GM12878 (cell line): ENCODE data around the gene TRMO. TPM values are rescaled to one million over a fixed set of nuclear protein-coding genes. Genes with fewer than 3 reads are reported as not detected.

Source experiments
- ATAC-seq: fragments of 200-7000 bp; cut with Tn5 transposase; 3 replicates; pipeline ENCODE4 v1.9.1; 2020; ENCODE audit warnings: mild to moderate bottlenecking, moderate library complexity
- BruUV-seq: library from RNA; stranded (reverse); fragments of 400-500 nt; replicated peaks from 2 replicates; lab custom pipeline; 2021; lab: Mats Ljungman, UMichigan
- CTCF ChIA-PET: fragments of 300-600 bp; sonication (Branson Sonifier 250); formaldehyde crosslinking; extraction: SDS; loops from one replicate; lab custom pipeline; 2021; ENCODE audit warnings: inconsistent platforms; lab: Yijun Ruan, JAX
- POLR2A ChIA-PET: fragments of 350-600 bp; formaldehyde crosslinking; extraction: SDS; loops from one replicate; lab custom pipeline; 2021; ENCODE audit warnings: inconsistent platforms; lab: Charles Lee
- RAD21 ChIA-PET: fragments of 300-600 bp; sonication (Branson Sonifier 250); formaldehyde crosslinking; loops from one replicate; lab custom pipeline; 2023; ENCODE audit warnings: antibody characterized with exemption; ENCODE audit not compliant: unreplicated experiment; lab: Charles Lee
- SMC1A ChIA-PET: fragments of 300-600 bp; sonication (Branson Sonifier 250); formaldehyde crosslinking; loops from one replicate; lab custom pipeline; 2023; ENCODE audit not compliant: unreplicated experiment, uncharacterized antibody; lab: Charles Lee
- DNase-seq: peaks from one replicate; pipeline ENCODE4 v3.0.0-alpha.2; 2011; ENCODE audit warnings: low read depth, low spot score
- FAIRE-seq: peaks from 3 replicates; lab custom pipeline; 2011; peaks lifted over from hg19 to GRCh38; lab: Jason Lieb, UNC
- H2AFZ ChIP-seq: 2 replicates; pipeline ENCODE4 v1.6.0; 2011; ENCODE audit warnings: low read depth, low read length, control low read depth; ENCODE audit not compliant: control insufficient read depth
- H3K27ac ChIP-seq: 2 replicates; pipeline ENCODE4 v1.5.1; 2011; ENCODE audit warnings: control low read depth; ENCODE audit not compliant: control insufficient read depth, insufficient read depth
- H3K27me3 ChIP-seq, 2 experiments: replicated peaks in 1 of 2; 2 replicates each; pipeline versions ENCODE4 v1.6.0 to v1.6.1; 2011; ENCODE audit warnings: low read length in 1 of 2; ENCODE audit not compliant: control insufficient read depth in 2 of 2, insufficient read depth in 2 of 2
- H3K36me3 ChIP-seq, 2 experiments: 2 replicates each; pipeline ENCODE4 v1.5.1; 2011; ENCODE audit warnings: low read length in 1 of 2; ENCODE audit not compliant: control insufficient read depth in 2 of 2, insufficient read depth in 2 of 2
- H3K4me1 ChIP-seq: 2 replicates; pipeline ENCODE4 v1.6.1; 2011; ENCODE audit warnings: mild to moderate bottlenecking, low read length, moderate library complexity, mixed read lengths; ENCODE audit not compliant: control insufficient read depth, insufficient read depth
- H3K4me2 ChIP-seq: 2 replicates; pipeline ENCODE4 v1.6.0; 2011; ENCODE audit warnings: control low read depth; ENCODE audit not compliant: control insufficient read depth, insufficient read depth
- H3K4me3 ChIP-seq: fragments of 200-600 bp; sonication (generic); 2 replicates; pipeline ENCODE4 v1.5.1; 2016
- H3K79me2 ChIP-seq: 2 replicates; pipeline ENCODE4 v1.6.0; 2011; ENCODE audit warnings: low read length; ENCODE audit not compliant: control insufficient read depth, insufficient read depth
- H3K9ac ChIP-seq: 2 replicates; pipeline ENCODE4 v1.8.0; 2011; ENCODE audit warnings: low read length, control low read depth, mixed read lengths; ENCODE audit not compliant: control insufficient read depth, insufficient read depth
- H3K9me3 ChIP-seq: replicated peaks from 3 replicates; pipeline ENCODE4 v1.5.1; 2011; ENCODE audit warnings: mild to moderate bottlenecking, low read length; ENCODE audit not compliant: control insufficient read depth, insufficient read depth
- H4K20me1 ChIP-seq: 2 replicates; pipeline ENCODE4 v1.6.0; 2011; ENCODE audit not compliant: control insufficient read depth, insufficient read depth
- ATF7 ChIP-seq: fragments of 450-650 bp; IDR thresholded peaks from 2 replicates; pipeline ENCODE4 v1.6.1; 2016; ENCODE audit warnings: low read depth, mild to moderate bottlenecking
- EP300 ChIP-seq, 2 experiments: fragments of 150-350 bp in 1 of 2; IDR thresholded peaks; 2 replicates each; pipeline ENCODE4 v1.6.1; 2011 to 2012; ENCODE audit warnings: low read depth in 2 of 2, low read length in 2 of 2, borderline replicate concordance in 1 of 2, improper control_type of control experiment in 1 of 2, inconsistent platforms in 1 of 2; ENCODE audit not compliant: control insufficient read depth in 1 of 2
- IKZF2 ChIP-seq, 2 experiments: fragments of 450-650 bp; IDR thresholded peaks; 2 replicates each; pipeline ENCODE4 v1.6.1; 2017; ENCODE audit warnings: mild to moderate bottlenecking in 2 of 2, moderate library complexity in 2 of 2
- JUNB ChIP-seq: IDR thresholded peaks from 2 replicates; pipeline ENCODE4 v1.6.1; 2016; ENCODE audit warnings: antibody characterized with exemption, mild to moderate bottlenecking
- MEF2A ChIP-seq: IDR thresholded peaks from 2 replicates; pipeline ENCODE4 v1.6.1; 2011; ENCODE audit warnings: low read depth, mild to moderate bottlenecking, low read length, moderate library complexity; ENCODE audit not compliant: insufficient read depth
- MEF2B ChIP-seq: fragments of 450-650 bp; IDR thresholded peaks from 2 replicates; pipeline ENCODE4 v1.6.1; 2018; ENCODE audit warnings: mild to moderate bottlenecking, moderate library complexity; ENCODE audit not compliant: partially characterized antibody, poor library complexity, severe bottlenecking
- MTA3 ChIP-seq: IDR thresholded peaks from 2 replicates; pipeline ENCODE4 v1.6.1; 2012; ENCODE audit warnings: low read length, inconsistent platforms, borderline replicate concordance
- NFIC ChIP-seq: IDR thresholded peaks from 2 replicates; pipeline ENCODE4 v1.6.1; 2012; ENCODE audit warnings: low read depth, mild to moderate bottlenecking, inconsistent platforms, low read length, moderate library complexity
- PAX5 ChIP-seq: IDR thresholded peaks from 2 replicates; pipeline ENCODE4 v1.6.1; 2011; ENCODE audit warnings: low read depth, low read length, borderline replicate concordance
- PML ChIP-seq: IDR thresholded peaks from 2 replicates; pipeline ENCODE4 v1.6.1; 2012; ENCODE audit warnings: low read length, inconsistent platforms
- RUNX3 ChIP-seq: IDR thresholded peaks from 2 replicates; pipeline ENCODE4 v1.6.1; 2012; ENCODE audit warnings: low read length, inconsistent platforms
- SPI1 ChIP-seq: IDR thresholded peaks from 2 replicates; pipeline ENCODE4 v1.6.1; 2011; ENCODE audit warnings: low read depth, mild to moderate bottlenecking, low read length, moderate library complexity, borderline replicate concordance; ENCODE audit not compliant: insufficient read depth
- ZNF24 ChIP-seq: fragments of 450-650 bp; IDR thresholded peaks from 2 replicates; pipeline ENCODE4 v1.6.1; 2017; ENCODE audit warnings: antibody characterized with exemption, mild to moderate bottlenecking
- ZNF384 ChIP-seq: IDR thresholded peaks from 2 replicates; pipeline ENCODE4 v1.6.1; 2012; ENCODE audit warnings: low read depth, mild to moderate bottlenecking, low read length, improper control_type of control experiment, borderline replicate concordance
- in situ Hi-C: fragments of 300-500 bp; cut with MboI; formaldehyde crosslinking; loops from 9 replicates; pipeline ENCODE4 v1.14.3; 2018; ENCODE audit warnings: mixed read lengths
- intact Hi-C: fragments of 100-400 bp; cut with micrococcal nuclease; formaldehyde crosslinking; loops from one replicate; pipeline ENCODE4 v1.14.2; 2022; ENCODE audit not compliant: unreplicated experiment
- polyA plus RNA-seq, 11 experiments: library from polyadenylated mRNA; depleted of rRNA in 4 of 11; unstranded in 6 of 11; stranded (reverse) in 5 of 11; fragments of >200 nt; fragmentation: Nextera tagmentation in 4 of 11; fragmentation: Illumina TruSeq in 1 of 11; extraction: Ambion mirVana in 4 of 11; extraction: Trizol in 1 of 11; gene quantifications; 1 replicate in 1 of 11; 2 replicates in 10 of 11; pipeline versions ENCODE4 v1.2.1 to v1.2.3, GENCODE V29; 2011 to 2016; ENCODE audit warnings: inconsistent platforms in 2 of 11, missing spikeins in 2 of 11, low read depth in 1 of 11
- total RNA-seq, 4 experiments: library from RNA; depleted of rRNA in 3 of 4; stranded (reverse); fragments of >200 nt in 3 of 4; fragmentation: Illumina TruSeq in 1 of 4; extraction: Trizol in 1 of 4; gene quantifications; 2 replicates each; pipeline versions ENCODE4 v1.2.1 to v1.2.3, GENCODE V29; 2013 to 2021
- TF ChIP-seq, protein P1 (sequence below): fragments of 450-650 bp; IDR thresholded peaks from 2 replicates; pipeline ENCODE4 v1.6.1; 2017; ENCODE audit warnings: low read depth, mild to moderate bottlenecking, moderate library complexity
- TF ChIP-seq, protein P2 (sequence below): fragments of 450-650 bp; IDR thresholded peaks from 2 replicates; pipeline ENCODE4 v1.6.1; 2016; ENCODE audit warnings: mild to moderate bottlenecking
- TF ChIP-seq, protein P3 (sequence below): IDR thresholded peaks from 2 replicates; pipeline ENCODE4 v1.6.1; 2012; ENCODE audit warnings: low read length, inconsistent platforms

Gene TRMO
- total and polyA plus RNA-seq, 10 of the 15 experiments (the other 5 are each of a cell fraction or from before 2014, with no cell fraction given), result 5.8 to 23.6 (median 15.3) TPM

DNA sequence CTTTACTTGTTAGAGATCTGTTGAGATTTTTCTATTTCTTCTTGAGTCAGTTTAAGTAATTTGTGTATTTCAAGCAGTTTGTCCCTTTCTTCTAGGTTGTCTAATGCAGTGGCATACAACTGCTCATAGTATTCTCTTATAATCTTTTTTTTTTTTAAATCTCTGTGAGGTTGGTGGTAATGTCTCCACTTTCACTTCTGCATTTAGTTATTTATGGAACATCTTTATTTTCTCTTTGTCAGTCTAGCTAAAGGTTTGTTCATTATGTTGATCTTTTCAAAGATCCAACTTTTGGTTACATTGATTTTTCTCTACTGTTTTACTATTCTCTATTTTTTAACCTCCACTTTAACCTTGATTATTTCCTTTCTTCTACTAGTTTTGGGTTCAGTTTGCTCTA, 55.5 kb downstream of the TRMO start:
- H3K36me3 ChIP-seq, result no peaks in the 10 kb centered on the region
- ChIA-PET RAD21 (no interaction called here), POLR2A (interaction anchor here (0.7 kb wide), 1 partner anchor 1856 kb away, joined by 4 read pairs; no protein-coding TSS in a partner anchor), SMC1A (interaction anchor here (0.7 to 1.4 kb wide), 2 partner anchors 21 to 113 kb away, joined by 3 to 5 read pairs; no protein-coding TSS in a partner anchor), CTCF (interaction anchor here (1.0 to 1.6 kb wide), 3 partner anchors 23 to 93 kb away, joined by 3 to 6 read pairs (median 4); partner anchors contain the start of gene TRMO)
- H3K79me2 ChIP-seq, result no peaks in the 10 kb centered on the region
- no peak overlapping the region for H2AFZ ChIP-seq
- H3K27me3 ChIP-seq, result peaks cover 0 to 2% of the 10 kb centered on the region in 2 experiments; a peak in 1 of 4 replicates
- no peaks in the 10 kb centered on the region for H4K20me1 ChIP-seq
- no peak overlapping the region for H3K27ac ChIP-seq
- peak; percentile 84 for FAIRE-seq
- H3K4me1 ChIP-seq, result peaks cover 6% of the 10 kb centered on the region; the same call in 1 of the 2 replicates
- ATAC-seq, result peak; percentile 77
- in situ Hi-C loops, result no loop called here
- intact Hi-C loops, result no loop called here
- peak; percentile 26 for DNase-seq
- no peak overlapping the region for H3K4me3 ChIP-seq
- H3K9ac ChIP-seq, result no peak overlapping the region
- no TSS peak for BruUV-seq
- H3K4me2 ChIP-seq, result no peak overlapping the region; the same call in 1 of the 2 replicates
- H3K9me3 ChIP-seq, result peaks cover 4% of the 10 kb centered on the region; the same call in 2 of the 3 replicates
- TF ChIP-seq MEF2B, result peak; percentile 93
- TF ChIP-seq EP300 (IDR thresholded peaks at IDR 0.05; ENCODE audit: borderline replicate concordance in 1 of 2, control insufficient read depth in 1 of 2, low read depth in 2 of 2, low read length in 2 of 2), result 0 out of 4 replicates have a peak, but pooled peaks of 1 of the 2 experiments have one; percentile 34
- no peak for TF ChIP-seq PAX5
- TF ChIP-seq NFIC, result peak; percentile 55; the same call in 1 of the 2 replicates
- no peak for TF ChIP-seq JUNB
- TF ChIP-seq RUNX3, result peak; percentile 79
- TF ChIP-seq, protein P1, sequence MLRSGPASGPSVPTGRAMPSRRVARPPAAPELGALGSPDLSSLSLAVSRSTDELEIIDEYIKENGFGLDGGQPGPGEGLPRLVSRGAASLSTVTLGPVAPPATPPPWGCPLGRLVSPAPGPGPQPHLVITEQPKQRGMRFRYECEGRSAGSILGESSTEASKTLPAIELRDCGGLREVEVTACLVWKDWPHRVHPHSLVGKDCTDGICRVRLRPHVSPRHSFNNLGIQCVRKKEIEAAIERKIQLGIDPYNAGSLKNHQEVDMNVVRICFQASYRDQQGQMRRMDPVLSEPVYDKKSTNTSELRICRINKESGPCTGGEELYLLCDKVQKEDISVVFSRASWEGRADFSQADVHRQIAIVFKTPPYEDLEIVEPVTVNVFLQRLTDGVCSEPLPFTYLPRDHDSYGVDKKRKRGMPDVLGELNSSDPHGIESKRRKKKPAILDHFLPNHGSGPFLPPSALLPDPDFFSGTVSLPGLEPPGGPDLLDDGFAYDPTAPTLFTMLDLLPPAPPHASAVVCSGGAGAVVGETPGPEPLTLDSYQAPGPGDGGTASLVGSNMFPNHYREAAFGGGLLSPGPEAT, result 0 out of 2 replicates have a peak, but pooled peaks have one; percentile 31
- peak; percentile 99 for TF ChIP-seq MEF2A
- peak in 1 of 2 experiments; percentile 32; a peak in 1 of 4 replicates for TF ChIP-seq IKZF2 (IDR thresholded peaks at IDR 0.05)
- TF ChIP-seq, protein P2, sequence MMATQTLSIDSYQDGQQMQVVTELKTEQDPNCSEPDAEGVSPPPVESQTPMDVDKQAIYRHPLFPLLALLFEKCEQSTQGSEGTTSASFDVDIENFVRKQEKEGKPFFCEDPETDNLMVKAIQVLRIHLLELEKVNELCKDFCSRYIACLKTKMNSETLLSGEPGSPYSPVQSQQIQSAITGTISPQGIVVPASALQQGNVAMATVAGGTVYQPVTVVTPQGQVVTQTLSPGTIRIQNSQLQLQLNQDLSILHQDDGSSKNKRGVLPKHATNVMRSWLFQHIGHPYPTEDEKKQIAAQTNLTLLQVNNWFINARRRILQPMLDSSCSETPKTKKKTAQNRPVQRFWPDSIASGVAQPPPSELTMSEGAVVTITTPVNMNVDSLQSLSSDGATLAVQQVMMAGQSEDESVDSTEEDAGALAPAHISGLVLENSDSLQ, result 0 out of 2 replicates have a peak, but pooled peaks have one; percentile 25
- TF ChIP-seq ZNF384, result peak; percentile 91
- TF ChIP-seq ZNF24, result no peak
- TF ChIP-seq, protein P3, sequence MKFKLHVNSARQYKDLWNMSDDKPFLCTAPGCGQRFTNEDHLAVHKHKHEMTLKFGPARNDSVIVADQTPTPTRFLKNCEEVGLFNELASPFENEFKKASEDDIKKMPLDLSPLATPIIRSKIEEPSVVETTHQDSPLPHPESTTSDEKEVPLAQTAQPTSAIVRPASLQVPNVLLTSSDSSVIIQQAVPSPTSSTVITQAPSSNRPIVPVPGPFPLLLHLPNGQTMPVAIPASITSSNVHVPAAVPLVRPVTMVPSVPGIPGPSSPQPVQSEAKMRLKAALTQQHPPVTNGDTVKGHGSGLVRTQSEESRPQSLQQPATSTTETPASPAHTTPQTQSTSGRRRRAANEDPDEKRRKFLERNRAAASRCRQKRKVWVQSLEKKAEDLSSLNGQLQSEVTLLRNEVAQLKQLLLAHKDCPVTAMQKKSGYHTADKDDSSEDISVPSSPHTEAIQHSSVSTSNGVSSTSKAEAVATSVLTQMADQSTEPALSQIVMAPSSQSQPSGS, result peak; percentile 67
- TF ChIP-seq PML, result no peak
- no peak for TF ChIP-seq ATF7
- no peak for TF ChIP-seq MTA3
- TF ChIP-seq SPI1, result peak; percentile 85
